GM19468 (cell line): Measurements from ENCODE around the gene SLC22A1.
"Not testable (repeated sequence)": the region's sequence is repeated elsewhere in the genome, so short reads cannot be mapped to it uniquely, and the experiment has no call there.

Experiments used
- ATAC-seq: cut with Tn5 transposase; IDR thresholded peaks from one replicate; pipeline ENCODE4 v1.9.1; 2021; ENCODE audit warnings: mild to moderate bottlenecking, moderate library complexity, moderate number of reproducible peaks; ENCODE audit not compliant: unreplicated experiment; ENCODE audit errors: extremely low read depth

SLC22A1 gene

GRCh38 chr6:160092602-160093001 lies 29.0 kb upstream of the SLC22A1 start:
- ATAC-seq: no peak

GRCh38 chr6:160093061-160093460 lies 28.6 kb upstream of the SLC22A1 start:
- no peak for ATAC-seq

DNA sequence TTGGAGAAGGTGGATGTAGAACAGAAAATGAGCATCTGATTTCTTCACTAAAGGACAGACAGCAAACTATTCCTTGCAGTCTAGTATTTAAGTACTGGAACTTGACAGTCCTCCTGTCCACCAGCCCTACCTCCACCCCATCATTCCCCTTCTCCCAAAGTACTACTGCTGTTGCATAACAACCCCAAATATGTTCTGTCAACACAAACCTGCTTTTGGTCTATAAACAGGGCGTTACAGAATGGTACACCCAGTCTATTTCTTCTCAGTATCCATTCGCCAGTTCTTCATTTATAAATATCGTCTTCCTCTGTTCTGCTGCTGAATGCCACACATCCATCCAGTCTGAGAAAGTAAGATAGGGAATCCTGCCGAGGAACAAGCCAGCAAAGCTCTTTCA lies 27.7 kb upstream of the SLC22A1 start:
- no peak for ATAC-seq

DNA sequence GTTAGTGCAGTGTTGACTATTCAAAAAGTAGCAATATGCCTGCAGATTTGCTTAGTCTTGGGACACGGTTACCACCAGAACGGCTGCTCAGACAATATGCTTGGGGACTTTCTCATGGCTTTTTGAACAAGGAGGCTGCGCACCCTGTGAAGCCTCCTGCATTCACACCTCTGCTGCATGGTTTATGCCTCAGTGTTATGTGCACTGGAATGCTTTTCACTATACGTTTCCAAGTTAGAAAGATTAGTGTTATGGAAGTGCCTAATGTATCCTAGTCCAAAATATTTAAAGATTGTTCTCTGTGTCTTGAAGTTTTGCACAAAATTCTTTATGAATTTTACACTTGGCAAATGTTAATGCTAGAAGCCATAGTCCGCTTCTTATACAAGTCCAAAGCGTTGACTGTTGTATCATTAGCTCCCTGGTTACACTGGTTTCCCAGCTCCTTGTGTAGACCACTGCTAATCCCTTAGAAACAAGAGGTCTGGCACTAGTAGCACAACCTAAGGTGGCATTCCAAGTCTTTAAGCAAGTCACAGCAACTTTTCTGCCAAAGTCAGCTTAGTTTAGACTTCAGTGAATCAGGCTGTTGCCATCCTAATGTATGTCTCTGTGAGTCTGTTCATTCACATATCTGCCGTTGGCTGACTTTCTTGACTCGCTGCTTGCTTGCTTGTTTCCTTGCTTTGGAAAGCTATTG lies 26.3 kb upstream of the SLC22A1 start:
- no peak for ATAC-seq

DNA sequence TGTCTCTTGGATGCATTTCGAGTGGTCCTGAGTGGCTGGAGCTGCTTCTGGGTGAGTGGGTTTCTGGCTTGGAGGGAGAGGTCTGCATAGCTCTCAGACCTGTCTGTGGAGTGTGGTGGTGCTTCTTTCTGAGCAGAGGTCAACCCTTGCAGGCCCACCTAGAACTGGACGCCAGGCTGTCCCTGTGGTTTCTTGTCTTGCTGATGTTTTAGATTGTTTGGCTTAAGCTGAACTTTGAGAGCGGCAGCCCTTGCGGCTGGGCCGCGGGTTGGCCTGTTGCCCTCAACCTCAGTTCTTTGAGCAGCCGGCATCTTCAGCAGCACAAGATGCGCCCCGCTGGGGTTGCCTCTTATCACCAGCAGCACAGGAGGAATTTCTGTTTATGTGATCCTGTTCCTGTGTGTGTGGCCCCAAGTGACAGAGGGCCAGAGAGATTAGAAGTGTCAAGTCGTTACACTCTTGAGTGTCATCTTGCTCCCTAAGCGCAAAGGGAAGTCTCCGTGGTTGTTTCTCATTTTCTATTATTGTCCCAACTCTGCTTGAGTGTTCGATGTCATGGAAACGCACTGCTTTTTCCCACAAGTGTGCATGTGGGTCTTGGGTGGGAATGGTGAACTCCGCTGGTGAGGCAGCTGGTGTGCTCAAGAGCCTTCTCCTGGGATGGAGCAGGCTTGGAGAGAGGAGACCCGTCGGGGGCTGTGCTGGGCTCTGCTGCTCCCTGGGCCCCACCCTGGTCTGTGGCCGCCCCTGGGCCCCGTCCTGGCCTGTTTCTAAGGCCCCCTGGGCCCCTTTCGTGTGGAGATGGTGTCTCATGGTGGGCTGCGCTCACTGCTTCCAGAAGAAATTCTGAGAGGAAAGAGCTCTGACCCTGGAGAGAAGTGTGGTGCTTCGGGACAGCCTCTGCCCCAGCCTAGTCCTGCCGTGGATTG lies 20.1 kb upstream of the SLC22A1 start:
- ATAC-seq: no peak

GRCh38 chr6:160102399-160102798 lies 19.2 kb upstream of the SLC22A1 start:
- no peak for ATAC-seq

DNA sequence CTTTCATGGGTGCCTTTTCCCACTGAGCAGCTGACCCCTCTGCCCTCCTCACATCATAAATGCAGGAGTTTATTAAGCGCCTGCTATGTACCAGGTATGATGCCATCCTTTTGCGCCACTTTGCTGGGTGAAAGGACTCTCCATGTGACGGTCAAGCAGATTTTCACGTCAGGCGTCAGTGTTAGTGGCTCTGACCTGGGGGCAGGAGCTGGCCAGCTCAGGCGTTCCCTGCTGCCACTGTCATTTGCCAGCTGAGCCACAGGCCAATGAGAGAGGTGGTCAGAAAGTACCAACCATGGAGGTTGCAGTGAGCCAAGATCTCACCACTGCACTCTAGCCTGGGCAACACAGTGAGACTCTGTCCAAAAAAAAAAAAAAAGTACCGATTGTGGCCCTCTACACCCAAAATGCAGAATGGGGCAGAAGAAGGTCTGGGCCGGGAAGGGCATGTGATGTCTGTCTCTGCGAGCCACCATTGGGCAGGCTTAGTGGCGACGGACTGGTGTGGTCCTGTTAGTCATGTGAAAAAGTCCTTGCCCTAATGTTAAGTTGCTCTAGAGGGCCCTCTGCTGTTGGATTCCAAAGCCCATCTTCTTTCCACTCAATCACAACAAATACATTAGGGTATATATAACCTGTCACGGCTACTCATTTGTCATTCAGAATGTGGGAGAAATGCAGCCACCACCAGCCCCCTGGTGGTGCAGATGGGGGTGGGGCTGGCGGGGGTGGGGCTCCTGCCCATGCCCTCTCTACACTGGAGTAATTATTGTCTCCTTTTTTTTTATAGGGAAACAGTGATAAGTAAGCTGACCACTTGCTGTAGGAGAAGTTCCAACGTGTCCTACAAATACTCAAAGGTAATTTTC lies 18.4 kb upstream of the SLC22A1 start:
- no peak for ATAC-seq

- ATAC-seq: no peak
Observed at GRCh38 chr6:160103825-160104100, 17.9 kb upstream of the SLC22A1 start.

DNA sequence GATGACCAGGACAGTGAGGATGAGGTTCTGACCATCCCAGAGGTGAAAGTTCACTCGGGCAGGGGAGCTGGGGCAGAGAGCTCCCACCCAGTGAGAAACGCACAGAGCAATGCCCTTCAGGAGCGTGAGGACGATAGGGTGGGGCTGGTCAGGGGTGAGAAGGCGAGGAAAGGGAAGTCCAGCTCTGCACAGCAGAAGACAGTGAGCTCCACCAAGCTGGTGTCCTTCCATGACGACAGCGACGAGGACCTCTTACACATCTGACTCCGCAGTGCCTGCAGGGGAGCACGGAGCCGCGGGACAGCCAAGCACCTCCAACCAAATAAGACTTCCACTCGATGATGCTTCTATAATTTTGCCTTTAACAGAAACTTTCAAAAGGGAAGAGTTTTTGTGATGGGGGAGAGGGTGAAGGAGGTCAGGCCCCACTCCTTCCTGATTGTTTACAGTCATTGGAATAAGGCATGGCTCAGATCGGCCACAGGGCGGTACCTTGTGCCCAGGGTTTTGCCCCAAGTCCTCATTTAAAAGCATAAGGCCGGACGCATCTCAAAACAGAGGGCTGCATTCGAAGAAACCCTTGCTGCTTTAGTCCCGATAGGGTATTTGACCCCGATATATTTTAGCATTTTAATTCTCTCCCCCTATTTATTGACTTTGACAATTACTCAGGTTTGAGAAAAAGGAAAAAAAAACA lies 16.6 kb upstream of the SLC22A1 start:
- no peak for ATAC-seq

GRCh38 chr6:160106010-160106409 lies 15.6 kb upstream of the SLC22A1 start:
- ATAC-seq: no peak

- no peak for ATAC-seq
Observed at GRCh38 chr6:160106701-160107100, 14.9 kb upstream of the SLC22A1 start.

- ATAC-seq: no peak
Observed at GRCh38 chr6:160108077-160108476, 13.5 kb upstream of the SLC22A1 start.

- no peak for ATAC-seq
Observed at GRCh38 chr6:160110586-160111123, 11.0 kb upstream of the SLC22A1 start.

DNA sequence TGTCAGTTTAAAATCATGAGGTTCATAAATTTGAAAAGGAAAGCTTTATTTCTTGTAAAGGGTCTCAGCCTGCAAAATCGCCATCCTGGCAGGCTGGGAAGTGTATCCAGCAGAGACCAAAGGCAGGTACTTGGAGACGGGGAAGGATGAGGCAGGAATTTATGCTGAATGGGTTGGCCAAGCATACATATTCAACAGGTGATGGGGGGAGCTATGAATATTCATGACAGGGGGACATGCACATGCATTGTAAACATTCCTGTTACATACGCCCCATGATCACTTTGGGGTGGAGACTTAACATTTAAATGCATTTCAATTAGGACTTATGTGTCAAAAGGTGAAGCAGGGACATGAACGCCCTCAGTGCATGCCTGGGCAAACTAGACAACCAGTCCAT lies 9.8 kb upstream of the SLC22A1 start:
- ATAC-seq: no peak

DNA sequence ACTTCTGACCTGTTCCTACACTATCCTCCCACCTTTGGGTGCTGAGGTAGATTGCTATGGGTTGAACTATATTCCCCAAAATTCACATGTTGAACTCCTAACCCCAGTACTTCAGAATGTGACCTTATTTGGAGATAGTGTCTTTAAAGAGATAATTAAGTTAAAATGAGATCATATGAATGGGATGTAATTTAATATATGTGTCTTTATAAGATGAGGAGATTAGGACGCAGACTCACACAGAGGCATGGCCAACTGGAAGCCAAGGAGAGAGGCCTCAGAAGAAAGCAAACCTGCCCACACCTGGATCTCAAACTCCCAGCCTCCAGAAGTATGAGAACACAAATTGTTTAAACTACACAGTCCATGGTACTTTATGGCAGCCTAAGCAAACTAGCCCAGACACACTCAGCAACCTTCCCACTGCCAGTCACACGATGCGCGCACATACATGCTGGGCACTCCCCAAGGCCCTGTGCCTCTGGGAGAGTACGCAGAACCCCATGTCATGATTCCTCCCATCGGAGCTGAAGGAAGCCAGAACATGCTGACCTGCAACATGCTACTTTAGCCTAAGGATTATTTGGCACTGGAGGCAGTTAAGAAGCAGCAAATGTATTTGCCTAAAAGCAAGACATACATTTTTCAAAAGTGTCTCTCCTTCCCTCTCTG lies 8.9 kb upstream of the SLC22A1 start:
- ATAC-seq: no peak

DNA sequence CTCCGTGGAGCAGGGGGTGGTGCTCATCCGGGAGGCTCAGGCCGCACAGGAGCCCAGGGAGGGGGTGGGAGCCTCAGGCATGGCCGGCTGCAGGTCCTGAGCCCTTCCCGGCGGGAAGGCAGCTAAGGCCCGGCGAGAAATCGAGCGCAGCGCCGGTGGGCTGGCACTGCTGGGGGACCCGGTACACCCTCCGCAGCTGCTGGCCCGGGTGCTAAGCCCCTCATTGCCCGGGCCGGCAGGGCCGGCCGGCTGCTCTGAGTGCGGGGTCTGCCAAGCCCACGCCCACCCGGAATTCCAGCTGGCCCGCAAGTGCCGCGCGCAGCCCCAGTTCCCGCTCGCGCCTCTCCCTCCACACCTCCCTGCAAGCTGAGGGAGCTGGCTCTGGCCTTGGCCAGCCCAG lies 7.1 kb upstream of the SLC22A1 start:
- not testable (repeated sequence) for ATAC-seq

DNA sequence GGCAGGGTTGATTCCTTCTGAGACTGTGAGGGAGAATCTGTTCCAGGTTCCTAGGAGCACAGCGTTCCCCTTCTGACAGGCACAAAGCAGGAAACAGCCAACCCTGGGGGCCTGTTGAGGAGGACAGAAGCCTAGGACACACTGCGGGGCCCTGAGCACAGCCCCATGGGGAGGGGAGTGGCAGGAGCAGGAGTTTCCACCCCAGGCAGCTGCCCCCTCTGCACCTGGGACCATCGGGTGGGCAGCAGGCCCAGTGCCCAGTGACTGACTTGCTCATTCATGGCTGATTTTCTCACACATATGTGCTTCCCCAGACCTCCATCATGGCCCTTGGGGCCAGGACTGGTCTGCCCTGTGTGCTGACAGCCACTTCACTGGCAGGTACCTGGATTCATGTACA lies 6.2 kb upstream of the SLC22A1 start:
- ATAC-seq: no peak

DNA sequence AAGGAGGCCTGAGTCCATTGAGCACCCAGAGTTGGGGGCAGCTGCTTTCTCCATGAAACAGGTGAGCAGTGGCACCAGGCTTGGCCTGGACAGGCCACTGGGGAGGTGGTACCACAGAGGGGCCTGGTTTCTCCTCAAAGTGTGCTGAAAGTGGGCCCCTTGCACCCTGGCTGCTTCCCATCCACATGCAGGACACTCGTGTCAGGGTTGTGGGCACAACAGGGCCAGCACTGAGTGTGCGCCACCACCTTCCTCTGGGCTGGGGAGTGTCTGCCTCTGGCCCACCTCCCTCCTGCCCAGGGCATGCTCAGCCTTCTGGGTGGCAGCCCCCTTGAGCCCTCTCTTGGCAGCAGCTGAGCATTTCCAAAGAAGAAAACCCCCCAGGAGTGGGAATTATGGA lies 5.2 kb upstream of the SLC22A1 start:
- ATAC-seq: no peak

DNA sequence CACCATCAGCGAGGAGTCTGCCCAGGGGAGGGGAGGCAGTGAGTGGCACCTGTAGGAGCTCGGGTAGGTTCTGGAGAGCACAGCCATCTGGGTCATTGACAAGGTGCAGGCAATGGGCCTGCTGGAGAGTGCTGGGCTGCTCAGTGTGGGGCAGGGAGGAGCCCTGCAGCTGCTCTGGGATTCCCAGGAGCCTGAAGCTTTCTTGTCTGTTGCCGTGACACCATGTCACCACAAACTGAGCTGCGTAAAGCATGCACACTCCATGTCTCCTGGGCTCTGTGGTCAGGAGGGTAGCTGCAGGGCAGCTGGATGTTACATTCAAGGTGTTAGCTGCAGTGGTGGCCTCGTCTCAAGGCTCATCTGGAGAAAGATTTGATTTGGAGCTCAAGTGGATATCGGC lies 4.5 kb upstream of the SLC22A1 start:
- ATAC-seq: no peak
